Ovary (tissue), 9 donors: ENCODE measurements around the gene HINT2. TPM values are rescaled to one million over a fixed set of nuclear protein-coding genes. Genes with fewer than 3 reads are reported as not detected.

Experiments
- DNase-seq, 5 donors: peaks; one replicate each; pipeline ENCODE4 v3.0.0-alpha.2; 2019 to 2020
- H3K27ac ChIP-seq, 2 donors: fragments of 200-600 bp; one replicate each; pipeline versions ENCODE4 v1.5.1 to v1.8.0; 2019 to 2022
- H3K27me3 ChIP-seq: fragments of 200-600 bp; one replicate; pipeline ENCODE4 v1.8.0; 2022
- H3K36me3 ChIP-seq: fragments of 200-600 bp; sonication (generic); one replicate; pipeline ENCODE4 v1.5.1; 2019
- H3K4me1 ChIP-seq: one replicate; pipeline ENCODE4 v1.8.1; 2013; ENCODE audit warnings: mild to moderate bottlenecking, moderate library complexity; ENCODE audit not compliant: insufficient read depth
- H3K4me3 ChIP-seq: fragments of 200-600 bp; sonication (generic); one replicate; pipeline ENCODE4 v1.5.1; 2017
- H3K9me3 ChIP-seq, 2 donors: fragments of 200-600 bp in 1 of 2; sonication (generic) in 1 of 2; one replicate each; pipeline versions ENCODE4 v1.5.1 to v1.8.1; 2013 to 2019; ENCODE audit warnings: mild to moderate bottlenecking in 1 of 2, moderate library complexity in 1 of 2
- EP300 ChIP-seq: sonication (generic); formaldehyde crosslinking; IDR thresholded peaks from one replicate; pipeline ENCODE4 v1.6.1; 2017; ENCODE audit warnings: antibody characterized with exemption
- POLR2A ChIP-seq: fragments of 450-650 bp; IDR thresholded peaks from one replicate; pipeline ENCODE4 v1.6.1; 2017; ENCODE audit warnings: antibody characterized with exemption, mild to moderate bottlenecking, moderate library complexity
- WGBS, 3 donors: extraction: QIAGEN DNeasy Blood & Tissue Kit in 1 of 3; methylation state at CpG; one replicate each; pipeline versions ENCODE4 v1.1.5 to v1.1.7; 2013 to 2017; 5-methylcytosine and 5-hydroxymethylcytosine counted together
- intact Hi-C, 4 donors: fragments of 100-400 bp; cut with DNase I; formaldehyde crosslinking; loops; one replicate each; pipeline versions ENCODE4 v1.11.0 to v1.15.1; 2022 to 2023
- polyA plus RNA-seq, 2 donors: library from polyadenylated mRNA; stranded (reverse); fragments of 200-250 nt in 1 of 2; fragments of 350-450 nt in 1 of 2; fragmentation: Illumina TruSeq in 1 of 2; extraction: RNeasy Lipid Tissue Mini Kit (QIAGEN cat#74804) in 1 of 2; gene quantifications; one replicate each; pipeline ENCODE4 v1.2.3, GENCODE V29; 2013 to 2014
- small RNA-seq: library from RNA; depleted of rRNA; stranded (forward); fragments of <200 nt; gene quantifications from one replicate; pipeline ENCODE3, GENCODE V24; 2016
- total RNA-seq, 7 donors: library from RNA; depleted of rRNA in 2 of 7; stranded (reverse); fragments of >200 nt in 2 of 7; fragmentation: NEBNext Ultra II Directional in 3 of 7; extraction: Animal tissue kit (Norgen Biotek cat#: 25700) in 3 of 7; gene quantifications; one replicate each; pipeline versions ENCODE4 v1.1.0 to v1.2.4, GENCODE V29; 2016 to 2023
- TF ChIP-seq, protein P1 (sequence below), 3 donors: fragments of 450-650 bp in 2 of 3; fragments of 200-600 bp in 1 of 3; IDR thresholded peaks; one replicate each; pipeline versions ENCODE4 v1.5.1 to v1.8.0; 2016 to 2022; ENCODE audit warnings: antibody characterized with exemption in 3 of 3, mild to moderate bottlenecking in 1 of 3
- donor health status: DM: no; HTN: no; CAD: no; lungs with moderate emphysema.
- donor health status: DM: no; HTN: no; CAD: no.
- donor health status: Bipolar disorder and iron deficiency.
- donor health status: DM: yes; HTN: yes; CAD: no.
- donor health status: DM: no; HTN: no; CAD: no.
- donor health status: DM: yes; HTN: yes; CAD: no.

The HINT2 gene
- total and polyA plus RNA-seq, 9 donors, result 14.9 to 38.0 (median 26.1) TPM

DNA sequence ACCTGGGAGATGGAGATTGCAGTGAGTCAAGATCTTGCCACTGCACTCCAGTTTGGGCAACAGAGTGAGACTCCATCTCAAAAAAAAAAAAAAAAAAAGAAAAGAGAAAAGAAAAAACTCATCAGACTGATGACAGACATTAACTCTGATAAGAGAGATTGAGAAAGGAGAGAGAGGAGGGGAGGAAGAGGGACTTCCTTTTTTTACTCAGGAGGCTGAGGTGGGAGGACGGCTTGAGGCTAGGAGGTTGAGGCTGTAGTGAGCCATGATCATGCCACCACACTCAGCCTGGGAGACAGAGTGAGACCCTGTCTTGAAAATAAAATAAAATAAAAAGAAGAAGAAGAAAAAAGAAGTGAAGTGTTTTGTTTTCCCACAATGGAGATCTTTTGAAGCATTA, 51.0 kb downstream of the HINT2 start:
- intact Hi-C loops, result no loop called here
- Histone ChIP-seq H3K36me3 (no peaks in the 10 kb centered on the region), H3K4me1 (no peaks in the 10 kb centered on the region), H3K4me3 (no peak overlapping the region), H3K27ac (no peak overlapping the region), H3K27me3 (no peaks in the 10 kb centered on the region), H3K9me3 (no peaks in the 10 kb centered on the region)
- DNase-seq, result no peak
- 88 to 97% (median 94%) methylated on average over 1 of the region's 1 CpG for WGBS, 3 donors
- no peak for TF ChIP-seq POLR2A
- TF ChIP-seq, protein P1, sequence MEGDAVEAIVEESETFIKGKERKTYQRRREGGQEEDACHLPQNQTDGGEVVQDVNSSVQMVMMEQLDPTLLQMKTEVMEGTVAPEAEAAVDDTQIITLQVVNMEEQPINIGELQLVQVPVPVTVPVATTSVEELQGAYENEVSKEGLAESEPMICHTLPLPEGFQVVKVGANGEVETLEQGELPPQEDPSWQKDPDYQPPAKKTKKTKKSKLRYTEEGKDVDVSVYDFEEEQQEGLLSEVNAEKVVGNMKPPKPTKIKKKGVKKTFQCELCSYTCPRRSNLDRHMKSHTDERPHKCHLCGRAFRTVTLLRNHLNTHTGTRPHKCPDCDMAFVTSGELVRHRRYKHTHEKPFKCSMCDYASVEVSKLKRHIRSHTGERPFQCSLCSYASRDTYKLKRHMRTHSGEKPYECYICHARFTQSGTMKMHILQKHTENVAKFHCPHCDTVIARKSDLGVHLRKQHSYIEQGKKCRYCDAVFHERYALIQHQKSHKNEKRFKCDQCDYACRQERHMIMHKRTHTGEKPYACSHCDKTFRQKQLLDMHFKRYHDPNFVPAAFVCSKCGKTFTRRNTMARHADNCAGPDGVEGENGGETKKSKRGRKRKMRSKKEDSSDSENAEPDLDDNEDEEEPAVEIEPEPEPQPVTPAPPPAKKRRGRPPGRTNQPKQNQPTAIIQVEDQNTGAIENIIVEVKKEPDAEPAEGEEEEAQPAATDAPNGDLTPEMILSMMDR (IDR thresholded peaks at IDR 0.05), result no peak
- TF ChIP-seq EP300, result no peak

DNA sequence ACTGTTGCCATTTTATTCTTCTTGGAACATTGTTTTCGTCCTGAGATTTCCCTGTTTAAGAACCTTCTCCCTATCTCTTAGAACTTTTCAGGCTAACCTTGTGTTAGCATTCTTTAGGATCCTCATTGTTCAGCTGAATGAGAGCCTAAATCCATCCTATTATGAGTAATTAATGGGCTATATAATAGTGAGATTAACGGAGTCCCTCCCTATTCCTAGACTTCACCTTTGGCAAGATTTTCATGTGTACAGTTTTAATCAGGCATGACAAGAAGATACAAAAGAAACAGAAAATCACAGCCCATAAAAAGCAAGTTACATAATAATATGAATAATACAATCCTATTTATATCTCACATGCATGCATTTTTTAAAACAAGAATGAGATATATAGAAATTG, 51.7 kb downstream of the HINT2 start:
- peaks cover 3% of the 10 kb centered on the region for H3K4me1 ChIP-seq
- H3K4me3 ChIP-seq, result no peak overlapping the region
- H3K36me3 ChIP-seq, result no peaks in the 10 kb centered on the region
- H3K27ac ChIP-seq, result no peak overlapping the region
- no peak for DNase-seq
- no peaks in the 10 kb centered on the region for H3K9me3 ChIP-seq
- no peak for TF ChIP-seq POLR2A
- TF ChIP-seq, protein P1 (IDR thresholded peaks at IDR 0.05), result no peak
- no peak for TF ChIP-seq EP300
- H3K27me3 ChIP-seq, result no peaks in the 10 kb centered on the region
- intact Hi-C loops, result no loop called here
- WGBS, 3 donors, result 78 to 82% (median 78%) methylated on average over 2 of the region's 2 CpGs

Small RNA genes lying within 50 kb of the gene (small RNA-seq; reads per million reads assigned to genes)
- gene HINT2, result not detected

Other genes with a start within 250 kb of the HINT2 start
- 10 to 100 TPM; 13.2 to 51.1 (median 36.6) TPM for gene TESK1, start 209.8 kb downstream of the HINT2 start, total RNA-seq
- gene TESK1, start 209.8 kb downstream of the HINT2 start, polyA plus RNA-seq, result 10 to 100 TPM; 20.5 to 29.6 TPM
- 1 to 10 TPM in 5 of 7 donors, under 1 TPM in 2; 0.28 to 4.1 (median 1.2) TPM for gene CD72, start 196.6 kb downstream of the HINT2 start, total RNA-seq
- gene CD72, start 196.6 kb downstream of the HINT2 start, polyA plus RNA-seq, result 1 to 10 TPM in 1 of 2 donors, under 1 TPM in 1; 0.98 to 3.8 TPM
- gene SIT1, start 164.1 kb downstream of the HINT2 start, total RNA-seq, result under 1 TPM in 4 of 7 donors, not detected in 3; 0.20 to 0.72 (median 0.56) TPM
- gene SIT1, start 164.1 kb downstream of the HINT2 start, polyA plus RNA-seq, result under 1 TPM; 0.29 to 0.82 TPM
- gene RMRP, start 157.0 kb downstream of the HINT2 start, total RNA-seq, result over 10,000 TPM in 5 of 7 donors, 1,000 to 10,000 TPM in 2; 3,031 to 27,726 (median 15,130) TPM
- 100 to 1,000 TPM in 1 of 2 donors, not detected in 1; 126 TPM for gene RMRP, start 157.0 kb downstream of the HINT2 start, polyA plus RNA-seq
- 10 to 100 TPM; 14.6 to 29.8 (median 19.1) TPM for gene CCDC107, start 156.8 kb downstream of the HINT2 start, total RNA-seq
- 10 to 100 TPM; 15.0 to 17.8 TPM for gene CCDC107, start 156.8 kb downstream of the HINT2 start, polyA plus RNA-seq
- gene ARHGEF39, start 149.8 kb downstream of the HINT2 start, total RNA-seq, result 1 to 10 TPM in 2 of 7 donors, under 1 TPM in 5; 0.17 to 1.4 (median 0.58) TPM
- gene ARHGEF39, start 149.8 kb downstream of the HINT2 start, polyA plus RNA-seq, result under 1 TPM; 0.17 to 0.52 TPM
- gene CA9, start 141.1 kb downstream of the HINT2 start, total RNA-seq, result 10 to 100 TPM in 1 of 7 donors, 1 to 10 TPM in 4, under 1 TPM in 1, not detected in 1; 0.37 to 19.5 (median 1.4) TPM
- under 1 TPM; 0.38 to 0.42 TPM for gene CA9, start 141.1 kb downstream of the HINT2 start, polyA plus RNA-seq
- gene TPM2, start 125.1 kb downstream of the HINT2 start, total RNA-seq, result 100 to 1,000 TPM; 179 to 853 (median 309) TPM
- 100 to 1,000 TPM; 526 to 716 TPM for gene TPM2, start 125.1 kb downstream of the HINT2 start, polyA plus RNA-seq
- 100 to 1,000 TPM; 106 to 344 (median 271) TPM for gene TLN1, start 82.8 kb downstream of the HINT2 start, total RNA-seq
- gene TLN1, start 82.8 kb downstream of the HINT2 start, polyA plus RNA-seq, result 100 to 1,000 TPM; 124 to 292 TPM
- 10 to 100 TPM; 31.2 to 41.5 (median 36.6) TPM for gene CREB3, start 82.4 kb downstream of the HINT2 start, total RNA-seq
- 10 to 100 TPM; 32.3 to 39.8 TPM for gene CREB3, start 82.4 kb downstream of the HINT2 start, polyA plus RNA-seq
- gene GBA2, start 65.8 kb downstream of the HINT2 start, total RNA-seq, result 10 to 100 TPM; 35.1 to 73.2 (median 44.5) TPM
- gene GBA2, start 65.8 kb downstream of the HINT2 start, polyA plus RNA-seq, result 10 to 100 TPM; 27.8 to 54.7 TPM
- gene RGP1, start 65.8 kb downstream of the HINT2 start, total RNA-seq, result 10 to 100 TPM in 6 of 7 donors, 1 to 10 TPM in 1; 9.4 to 32.3 (median 26.6) TPM
- gene RGP1, start 65.8 kb downstream of the HINT2 start, polyA plus RNA-seq, result 10 to 100 TPM; 13.4 to 17.0 TPM
- gene MSMP, start 60.8 kb downstream of the HINT2 start, total RNA-seq, result 1 to 10 TPM in 1 of 7 donors, under 1 TPM in 1, not detected in 5; 0.40 to 4.4 TPM
- gene MSMP, start 60.8 kb downstream of the HINT2 start, polyA plus RNA-seq, result under 1 TPM in 1 of 2 donors, not detected in 1; 0.41 TPM
- 10 to 100 TPM in 5 of 7 donors, 1 to 10 TPM in 2; 5.5 to 30.1 (median 18.0) TPM for gene NPR2, start 23.5 kb downstream of the HINT2 start, total RNA-seq
- gene NPR2, start 23.5 kb downstream of the HINT2 start, polyA plus RNA-seq, result 10 to 100 TPM; 15.4 to 54.4 TPM
- gene SPAG8, start 2.8 kb downstream of the HINT2 start, total RNA-seq, result 10 to 100 TPM in 1 of 7 donors, 1 to 10 TPM in 6; 2.1 to 28.1 (median 5.0) TPM
- gene SPAG8, start 2.8 kb downstream of the HINT2 start, polyA plus RNA-seq, result 1 to 10 TPM; 2.1 to 3.0 TPM
- gene FAM221B, start 13.7 kb upstream of the HINT2 start, total RNA-seq, result not detected
- not detected for gene FAM221B, start 13.7 kb upstream of the HINT2 start, polyA plus RNA-seq
- gene TMEM8B, start 14.2 kb upstream of the HINT2 start, total RNA-seq, result 10 to 100 TPM; 11.2 to 42.8 (median 37.0) TPM
- 10 to 100 TPM; 17.2 to 20.6 TPM for gene TMEM8B, start 14.2 kb upstream of the HINT2 start, polyA plus RNA-seq
- not detected for gene OR13J1, start 55.4 kb upstream of the HINT2 start, total RNA-seq
- gene OR13J1, start 55.4 kb upstream of the HINT2 start, polyA plus RNA-seq, result not detected
- 1 to 10 TPM in 5 of 7 donors, under 1 TPM in 1, not detected in 1; 0.48 to 8.1 (median 3.4) TPM for gene HRCT1, start 91.2 kb upstream of the HINT2 start, total RNA-seq
- gene HRCT1, start 91.2 kb upstream of the HINT2 start, polyA plus RNA-seq, result 1 to 10 TPM in 1 of 2 donors, under 1 TPM in 1; 0.90 to 1.1 TPM
- gene SPAAR, start 94.4 kb upstream of the HINT2 start, total RNA-seq, result 1 to 10 TPM in 5 of 7 donors, under 1 TPM in 2; 0.33 to 5.4 (median 2.0) TPM
- 1 to 10 TPM; 1.4 to 2.3 TPM for gene SPAAR, start 94.4 kb upstream of the HINT2 start, polyA plus RNA-seq
- gene OR2S2, start 143.1 kb upstream of the HINT2 start, total RNA-seq, result not detected
- gene OR2S2, start 143.1 kb upstream of the HINT2 start, polyA plus RNA-seq, result not detected
- gene RECK, start 221.9 kb upstream of the HINT2 start, total RNA-seq, result 10 to 100 TPM; 10.7 to 24.2 (median 16.8) TPM
- gene RECK, start 221.9 kb upstream of the HINT2 start, polyA plus RNA-seq, result 10 to 100 TPM; 11.4 to 19.8 TPM